ENCODE results near the gene VSTM2B. TPM values are rescaled to one million over a fixed set of nuclear protein-coding genes. Genes with fewer than 3 reads are reported as not detected.

The VSTM2B gene
- total and polyA plus RNA-seq, 4 donors, result not detected

GRCh38 chr19:29569038-29569911, 43.5 kb downstream of the VSTM2B start:
- DNase-seq (no peak), ATAC-seq (ENCODE audit: low FRiP score) (no peak)
- no peak overlapping the region for H3K27ac ChIP-seq (ENCODE audit: low read depth in 1 of 2, low read length in 2 of 2)
- H3K9me3 ChIP-seq (ENCODE audit: control insufficient read depth, low read length), result no peaks in the 10 kb centered on the region
- no peak overlapping the region for H3K4me3 ChIP-seq (ENCODE audit: low read length in 2 of 2)
- intact Hi-C loops (cut with DNase I), result no loop called here
- H3K27me3 ChIP-seq (ENCODE audit: control insufficient read depth in 1 of 2, insufficient read depth in 2 of 2, low read length in 1 of 2), result no peaks in the 10 kb centered on the region
- WGBS, 2 donors, result 68 to 75% methylated on average over 9 of the region's 9 CpGs
- H3K36me3 ChIP-seq (ENCODE audit: control insufficient read depth in 1 of 2, insufficient read depth in 2 of 2, low read length in 1 of 2), result no peaks in the 10 kb centered on the region
- H3K4me1 ChIP-seq (ENCODE audit: control insufficient read depth in 1 of 2, insufficient read depth in 2 of 2, low read length in 2 of 2), result no peaks in the 10 kb centered on the region

DNA sequence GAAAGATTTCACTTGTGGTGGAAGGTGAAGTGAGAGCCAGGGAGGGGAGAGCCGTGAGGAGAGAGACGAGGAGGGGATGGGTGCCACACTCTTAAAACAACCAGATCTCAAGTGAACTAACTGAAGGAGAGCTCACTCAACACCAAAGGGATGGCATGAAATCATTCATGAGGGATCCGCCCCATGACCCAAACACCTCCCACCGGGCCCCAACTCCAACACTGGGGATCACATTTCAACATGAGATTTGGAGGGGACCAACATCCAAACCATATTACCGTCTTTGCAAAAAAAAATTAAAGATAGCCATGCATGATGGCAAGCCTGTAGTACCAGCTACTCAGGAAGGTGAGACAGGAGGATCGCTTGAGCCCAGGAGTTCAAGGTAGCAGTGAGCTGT, 45.4 kb downstream of the VSTM2B start:
- Histone ChIP-seq H3K4me1 (ENCODE audit: control insufficient read depth in 1 of 2, insufficient read depth in 2 of 2, low read length in 2 of 2) (no peaks in the 10 kb centered on the region), H3K4me3 (ENCODE audit: low read length in 2 of 2) (no peak overlapping the region), H3K27me3 (ENCODE audit: control insufficient read depth in 1 of 2, insufficient read depth in 2 of 2, low read length in 1 of 2) (no peaks in the 10 kb centered on the region), H3K9me3 (ENCODE audit: control insufficient read depth, low read length) (no peaks in the 10 kb centered on the region), H3K27ac (ENCODE audit: low read depth in 1 of 2, low read length in 2 of 2) (no peak overlapping the region), H3K36me3 (ENCODE audit: control insufficient read depth in 1 of 2, insufficient read depth in 2 of 2, low read length in 1 of 2) (no peaks in the 10 kb centered on the region)
- DNase-seq, result no peak
- WGBS, 2 donors, result 58 to 65% methylated on average over 6 of the region's 6 CpGs
- intact Hi-C loops (cut with DNase I), result no loop called here
- ATAC-seq (ENCODE audit: low FRiP score), result no peak

DNA sequence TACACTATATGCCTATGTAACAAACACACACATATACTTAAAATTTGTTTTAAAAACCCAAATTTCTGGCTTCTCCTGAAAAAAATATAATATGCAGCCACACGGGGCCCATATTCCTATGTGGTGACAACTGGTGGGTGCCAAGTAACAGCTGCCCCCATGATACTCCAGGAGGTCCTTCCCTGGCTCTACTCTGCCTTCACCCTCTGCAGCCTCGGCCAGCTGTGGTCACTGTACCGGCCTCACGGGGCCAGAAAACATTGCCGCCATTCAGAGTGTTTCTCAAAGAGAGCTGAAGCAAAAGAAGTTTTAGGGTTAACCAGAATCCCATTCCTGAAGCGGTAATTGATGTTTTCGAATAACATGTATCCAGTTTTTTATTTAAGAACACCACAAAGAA, 47.7 kb downstream of the VSTM2B start:
- DNase-seq, result no peak
- no peaks in the 10 kb centered on the region for H3K27me3 ChIP-seq (ENCODE audit: control insufficient read depth in 1 of 2, insufficient read depth in 2 of 2, low read length in 1 of 2)
- H3K4me3 ChIP-seq (ENCODE audit: low read length in 2 of 2), result no peak overlapping the region
- no peaks in the 10 kb centered on the region for H3K9me3 ChIP-seq (ENCODE audit: control insufficient read depth, low read length)
- no peak overlapping the region for H3K27ac ChIP-seq (ENCODE audit: low read depth in 1 of 2, low read length in 2 of 2)
- 60 to 62% methylated on average over 7 of the region's 7 CpGs for WGBS, 2 donors
- intact Hi-C loops (cut with DNase I), result no loop called here
- no peaks in the 10 kb centered on the region for H3K36me3 ChIP-seq (ENCODE audit: control insufficient read depth in 1 of 2, insufficient read depth in 2 of 2, low read length in 1 of 2)
- no peaks in the 10 kb centered on the region for H3K4me1 ChIP-seq (ENCODE audit: control insufficient read depth in 1 of 2, insufficient read depth in 2 of 2, low read length in 2 of 2)
- ATAC-seq (ENCODE audit: low FRiP score), result no peak

DNA sequence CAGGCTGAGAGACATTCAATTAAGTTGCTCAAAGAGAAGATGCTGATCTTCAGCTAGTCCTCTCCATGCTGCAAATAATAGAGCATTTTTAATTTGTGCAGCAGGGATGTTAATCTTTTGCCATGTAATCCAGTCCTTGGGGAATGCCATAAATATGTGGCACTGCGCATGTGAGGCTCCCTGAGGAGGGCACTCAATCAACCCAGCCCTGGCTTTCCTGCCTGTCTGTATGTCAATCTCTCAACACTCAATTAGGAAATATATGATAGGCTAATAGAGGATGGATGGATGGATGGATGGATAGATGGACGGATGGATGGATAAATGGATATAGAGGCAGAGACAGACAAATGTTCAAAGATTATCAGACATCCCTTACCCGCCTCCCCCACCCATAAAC, 48.7 kb downstream of the VSTM2B start:
- Histone ChIP-seq H3K4me3 (ENCODE audit: low read length in 2 of 2) (no peak overlapping the region), H3K36me3 (ENCODE audit: control insufficient read depth in 1 of 2, insufficient read depth in 2 of 2, low read length in 1 of 2) (no peaks in the 10 kb centered on the region), H3K27ac (ENCODE audit: low read depth in 1 of 2, low read length in 2 of 2) (no peak overlapping the region), H3K4me1 (ENCODE audit: control insufficient read depth in 1 of 2, insufficient read depth in 2 of 2, low read length in 2 of 2) (no peaks in the 10 kb centered on the region), H3K9me3 (ENCODE audit: control insufficient read depth, low read length) (no peaks in the 10 kb centered on the region), H3K27me3 (ENCODE audit: control insufficient read depth in 1 of 2, insufficient read depth in 2 of 2, low read length in 1 of 2) (no peaks in the 10 kb centered on the region)
- DNase-seq (no peak), ATAC-seq (ENCODE audit: low FRiP score) (no peak)
- WGBS, 2 donors, result 33 to 37% methylated on average over 3 of the region's 3 CpGs
- intact Hi-C loops (cut with DNase I), result no loop called here

GRCh38 chr19:29576046-29576606, 50.3 kb downstream of the VSTM2B start:
- 30% methylated on average over 14 of the region's 14 CpGs for WGBS, 2 donors
- no peaks in the 10 kb centered on the region for H3K4me1 ChIP-seq (ENCODE audit: control insufficient read depth in 1 of 2, insufficient read depth in 2 of 2, low read length in 2 of 2)
- intact Hi-C loops (cut with DNase I), result no loop called here
- no peak overlapping the region for H3K4me3 ChIP-seq (ENCODE audit: low read length in 2 of 2)
- DNase-seq, result no peak
- H3K27me3 ChIP-seq (ENCODE audit: control insufficient read depth in 1 of 2, insufficient read depth in 2 of 2, low read length in 1 of 2), result no peaks in the 10 kb centered on the region
- H3K9me3 ChIP-seq (ENCODE audit: control insufficient read depth, low read length), result no peaks in the 10 kb centered on the region
- no peak for ATAC-seq (ENCODE audit: low FRiP score)
- no peak overlapping the region for H3K27ac ChIP-seq (ENCODE audit: low read depth in 1 of 2, low read length in 2 of 2)
- H3K36me3 ChIP-seq (ENCODE audit: control insufficient read depth in 1 of 2, insufficient read depth in 2 of 2, low read length in 1 of 2), result no peaks in the 10 kb centered on the region

GRCh38 chr19:29576761-29577648, 51.2 kb downstream of the VSTM2B start:
- Histone ChIP-seq H3K4me1 (ENCODE audit: control insufficient read depth in 1 of 2, insufficient read depth in 2 of 2, low read length in 2 of 2) (no peaks in the 10 kb centered on the region), H3K36me3 (ENCODE audit: control insufficient read depth in 1 of 2, insufficient read depth in 2 of 2, low read length in 1 of 2) (no peaks in the 10 kb centered on the region), H3K27ac (ENCODE audit: low read depth in 1 of 2, low read length in 2 of 2) (no peak overlapping the region), H3K4me3 (ENCODE audit: low read length in 2 of 2) (no peak overlapping the region), H3K27me3 (ENCODE audit: control insufficient read depth in 1 of 2, insufficient read depth in 2 of 2, low read length in 1 of 2) (no peaks in the 10 kb centered on the region), H3K9me3 (ENCODE audit: control insufficient read depth, low read length) (peaks cover 4% of the 10 kb centered on the region)
- WGBS, 2 donors, result 63 to 65% methylated on average over 15 of the region's 15 CpGs
- ATAC-seq (ENCODE audit: low FRiP score) (no peak), DNase-seq (no peak)
- intact Hi-C loops (cut with DNase I), result no loop called here

- no peaks in the 10 kb centered on the region for H3K27me3 ChIP-seq (ENCODE audit: control insufficient read depth in 1 of 2, insufficient read depth in 2 of 2, low read length in 1 of 2)
- no peak for DNase-seq
- no peak overlapping the region for H3K27ac ChIP-seq (ENCODE audit: low read depth in 1 of 2, low read length in 2 of 2)
- no peak for ATAC-seq (ENCODE audit: low FRiP score)
- H3K4me1 ChIP-seq (ENCODE audit: control insufficient read depth in 1 of 2, insufficient read depth in 2 of 2, low read length in 2 of 2), result no peaks in the 10 kb centered on the region
- intact Hi-C loops (cut with DNase I), result no loop called here
- WGBS, 2 donors, result 68 to 70% methylated on average over 3 of the region's 3 CpGs
- H3K9me3 ChIP-seq (ENCODE audit: control insufficient read depth, low read length), result peaks cover 4% of the 10 kb centered on the region
- no peaks in the 10 kb centered on the region for H3K36me3 ChIP-seq (ENCODE audit: control insufficient read depth in 1 of 2, insufficient read depth in 2 of 2, low read length in 1 of 2)
- no peak overlapping the region for H3K4me3 ChIP-seq (ENCODE audit: low read length in 2 of 2)
Observed at GRCh38 chr19:29577649-29577963, 51.8 kb downstream of the VSTM2B start.

- Histone ChIP-seq H3K27ac (ENCODE audit: low read depth in 1 of 2, low read length in 2 of 2) (no peak overlapping the region), H3K36me3 (ENCODE audit: control insufficient read depth in 1 of 2, insufficient read depth in 2 of 2, low read length in 1 of 2) (no peaks in the 10 kb centered on the region), H3K4me1 (ENCODE audit: control insufficient read depth in 1 of 2, insufficient read depth in 2 of 2, low read length in 2 of 2) (no peaks in the 10 kb centered on the region), H3K4me3 (ENCODE audit: low read length in 2 of 2) (no peak overlapping the region), H3K27me3 (ENCODE audit: control insufficient read depth in 1 of 2, insufficient read depth in 2 of 2, low read length in 1 of 2) (no peaks in the 10 kb centered on the region), H3K9me3 (ENCODE audit: control insufficient read depth, low read length) (peaks cover 4% of the 10 kb centered on the region)
- intact Hi-C loops (cut with DNase I), result no loop called here
- ATAC-seq (ENCODE audit: low FRiP score), result no peak
- DNase-seq, result no peak
- 66 to 74% methylated on average over 8 of the region's 8 CpGs for WGBS, 2 donors
Observed at GRCh38 chr19:29578349-29578748, 52.6 kb downstream of the VSTM2B start.

All from aorta (tissue), 5 donors.